T-helper 17 cell (primary cell): ENCODE measurements around the gene DYNLRB1. TPM values are rescaled to one million over a fixed set of nuclear protein-coding genes. Genes with fewer than 3 reads are reported as not detected.

Experiments used
- ATAC-seq: fragments of 150-1000 bp; cut with Tn5 transposase; 2 replicates; pipeline ENCODE4 v1.10.0; 2021; ENCODE audit warnings: mild to moderate bottlenecking, moderate library complexity
- DNase-seq, 3 donors: peaks; one replicate each; pipeline versions ENCODE4 v3.0.0 to v3.0.0-alpha.2; 2020 to 2021
- H3K9me3 ChIP-seq: one replicate; pipeline ENCODE4 v1.7.0; 2013; ENCODE audit warnings: low read length, mild to moderate bottlenecking; ENCODE audit not compliant: control insufficient read depth, poor library complexity, severe bottlenecking
- H3K27ac Mint-ChIP-seq: one replicate; pipeline ENCODE4 v1.8.0; 2022; ENCODE audit warnings: mild to moderate bottlenecking, moderate library complexity, mixed read lengths
- H3K27me3 Mint-ChIP-seq: one replicate; pipeline ENCODE4 v1.8.0; 2022; ENCODE audit warnings: mixed read lengths
- H3K36me3 Mint-ChIP-seq: one replicate; pipeline ENCODE4 v1.8.0; 2022; ENCODE audit warnings: low read depth, mixed read lengths
- H3K4me1 Mint-ChIP-seq: one replicate; pipeline ENCODE4 v1.8.0; 2022; ENCODE audit warnings: mild to moderate bottlenecking, mixed read lengths
- H3K4me3 Mint-ChIP-seq: one replicate; pipeline ENCODE4 v1.8.0; 2022; ENCODE audit warnings: mild to moderate bottlenecking, moderate library complexity, mixed read lengths
- total RNA-seq, 4 donors: library from RNA in 2 of 4; stranded (reverse) in 2 of 4; gene quantifications; one replicate each; pipeline ENCODE4 v1.2.3 and lab custom pipeline; 2022 to 2026

The DYNLRB1 gene
- total RNA-seq, 2 donors from 2014 or later, result 52.8 to 62.0 TPM

DNA sequence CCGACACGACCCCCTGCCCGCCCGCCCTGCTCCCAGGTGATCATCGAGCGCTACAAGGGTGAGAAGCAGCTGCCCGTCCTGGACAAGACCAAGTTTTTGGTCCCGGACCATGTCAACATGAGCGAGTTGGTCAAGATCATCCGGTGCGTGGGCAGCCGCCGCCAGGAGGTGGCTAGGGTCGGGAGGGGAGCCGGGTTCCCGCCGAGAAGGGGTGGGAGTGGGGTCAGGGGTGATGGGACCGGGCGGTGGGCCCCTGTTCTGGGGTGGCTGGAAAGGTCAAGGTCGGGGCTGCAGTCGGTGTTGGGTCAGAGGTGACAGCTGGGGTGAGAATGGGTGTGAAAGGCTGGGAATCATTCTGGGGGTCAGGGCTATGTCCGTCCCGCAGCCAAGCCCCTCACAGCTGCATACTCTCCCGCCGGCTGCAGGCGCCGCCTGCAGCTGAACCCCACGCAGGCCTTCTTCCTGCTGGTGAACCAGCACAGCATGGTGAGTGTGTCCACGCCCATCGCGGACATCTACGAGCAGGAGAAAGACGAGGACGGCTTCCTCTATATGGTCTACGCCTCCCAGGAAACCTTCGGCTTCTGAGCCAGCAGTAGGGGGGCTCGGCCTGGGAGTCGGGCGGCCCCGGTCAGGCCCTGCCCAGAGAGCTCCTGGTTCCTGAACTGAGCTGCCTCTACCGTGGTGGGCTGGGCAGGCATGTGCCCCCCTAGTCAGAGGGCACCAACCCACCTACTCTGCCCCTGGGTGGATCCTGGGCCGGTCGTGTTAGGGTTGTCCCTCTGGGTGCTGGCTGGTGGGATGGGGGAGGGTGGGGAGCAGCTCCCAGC lies 43.3 kb downstream of the DYNLRB1 start:
- ATAC-seq, result no peak
- Mint-ChIP-seq H3K27ac (peak overlapping the region; percentile 77), H3K36me3 (peaks cover under 1% of the 10 kb centered on the region), H3K4me3 (peak overlapping the region; percentile 74), H3K4me1 (peaks cover 23% of the 10 kb centered on the region), H3K27me3 (no peaks in the 10 kb centered on the region)
- H3K9me3 ChIP-seq, result no peaks in the 10 kb centered on the region
- peak in 1 of 3 donors; percentile 17 for DNase-seq

DNA sequence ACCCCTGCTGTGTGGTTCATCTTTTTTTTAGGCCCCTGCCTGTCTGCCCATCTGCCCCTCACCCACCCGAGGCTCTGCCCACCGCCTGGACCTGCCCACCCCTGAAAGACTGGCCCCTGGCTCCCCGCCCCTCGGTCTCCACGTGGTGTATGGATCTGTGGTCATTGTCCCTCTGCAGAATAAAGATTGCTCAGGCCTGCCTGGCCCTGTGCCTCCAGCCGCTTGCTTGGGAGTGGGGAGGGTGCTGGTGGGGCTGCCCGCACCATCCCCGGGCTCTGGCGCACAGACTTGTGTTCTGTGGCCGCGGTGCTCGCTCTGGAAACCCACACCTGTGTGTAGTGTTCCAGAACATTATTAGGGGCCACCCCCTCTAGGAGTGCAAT lies 43.9 kb downstream of the DYNLRB1 start:
- Mint-ChIP-seq H3K27me3 (no peaks in the 10 kb centered on the region), H3K4me1 (peaks cover 24% of the 10 kb centered on the region), H3K27ac (peak overlapping the region; percentile 77), H3K4me3 (peak overlapping the region; percentile 80), H3K36me3 (peaks cover 2% of the 10 kb centered on the region)
- no peaks in the 10 kb centered on the region for H3K9me3 ChIP-seq
- ATAC-seq (no peak), DNase-seq (no peak)

DNA sequence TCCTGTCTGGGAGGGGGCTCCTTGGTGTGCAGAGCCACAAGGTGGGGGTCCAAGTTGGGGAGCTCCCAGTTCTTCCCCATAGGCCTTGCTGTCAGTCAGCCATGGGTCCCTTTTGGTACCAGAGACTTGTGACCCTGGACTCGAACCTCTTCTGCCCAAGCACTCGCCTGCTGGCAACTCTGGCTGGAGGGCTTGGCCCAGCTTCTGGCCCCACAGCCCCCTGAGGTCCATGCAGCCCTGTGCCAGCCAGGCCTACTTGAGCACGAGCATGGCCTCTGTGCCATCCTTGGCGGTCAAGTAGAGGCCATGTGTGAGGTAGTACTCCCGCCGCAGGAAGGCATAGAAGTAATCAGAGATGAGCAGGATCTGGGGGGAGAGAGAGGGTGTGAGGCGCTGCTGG lies 44.4 kb downstream of the DYNLRB1 start:
- H3K4me3 Mint-ChIP-seq, result no peak overlapping the region
- peak overlapping the region; percentile 96 for H3K27ac Mint-ChIP-seq
- no peaks in the 10 kb centered on the region for H3K27me3 Mint-ChIP-seq
- no peak for ATAC-seq
- H3K4me1 Mint-ChIP-seq, result peaks cover 26% of the 10 kb centered on the region
- H3K9me3 ChIP-seq, result no peaks in the 10 kb centered on the region
- DNase-seq, result no peak
- peaks cover 3% of the 10 kb centered on the region for H3K36me3 Mint-ChIP-seq

DNA sequence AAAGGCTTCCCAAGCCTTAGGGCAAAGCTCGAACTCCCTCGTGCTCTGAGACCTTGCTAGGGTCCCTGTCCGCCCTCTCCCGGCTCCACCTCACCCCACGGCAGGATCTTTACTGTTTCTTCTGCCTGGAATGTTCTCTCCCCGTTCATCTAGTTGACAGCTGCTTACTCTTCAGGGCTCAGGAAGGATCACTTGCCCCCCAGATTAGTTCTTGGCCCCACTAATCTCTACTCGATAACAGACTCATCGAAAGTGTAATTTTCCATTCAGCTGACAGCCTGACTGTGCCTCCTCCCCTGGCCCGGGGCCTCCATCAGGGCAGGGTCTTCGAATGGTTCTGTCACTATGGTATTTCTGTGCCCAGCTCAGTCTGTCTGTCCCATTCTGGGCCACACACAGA lies 45.4 kb downstream of the DYNLRB1 start:
- Mint-ChIP-seq H3K4me3 (peak overlapping the region; percentile 75), H3K27ac (peak overlapping the region; percentile 96), H3K27me3 (no peaks in the 10 kb centered on the region), H3K36me3 (peaks cover 6% of the 10 kb centered on the region), H3K4me1 (peaks cover 30% of the 10 kb centered on the region)
- DNase-seq (no peak), ATAC-seq (no peak)
- no peaks in the 10 kb centered on the region for H3K9me3 ChIP-seq

DNA sequence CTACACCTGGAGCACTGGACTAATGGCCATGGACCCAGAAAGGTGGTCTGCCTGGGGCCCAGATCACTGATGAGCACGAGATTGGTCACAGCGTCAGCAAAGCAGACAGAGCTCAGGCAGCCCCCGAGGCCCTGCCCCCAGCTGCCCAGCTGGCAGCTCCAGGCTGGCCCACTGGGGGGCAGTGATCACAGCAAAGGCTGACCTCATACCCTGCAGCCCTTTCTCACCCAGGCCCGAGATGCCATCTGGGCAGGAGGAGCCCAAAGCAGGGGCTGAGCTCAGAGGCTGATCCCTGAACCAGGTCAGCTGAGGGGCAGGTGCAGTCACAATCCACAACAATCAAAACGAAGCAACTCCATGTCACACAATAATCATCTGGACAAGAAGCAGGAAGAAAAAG lies 46.4 kb downstream of the DYNLRB1 start:
- peaks cover 24% of the 10 kb centered on the region for H3K4me1 Mint-ChIP-seq
- ATAC-seq (no peak), DNase-seq (no peak)
- H3K27ac Mint-ChIP-seq, result peak overlapping the region; percentile 96
- H3K4me3 Mint-ChIP-seq, result no peak overlapping the region
- no peaks in the 10 kb centered on the region for H3K27me3 Mint-ChIP-seq
- no peaks in the 10 kb centered on the region for H3K9me3 ChIP-seq
- peaks cover 6% of the 10 kb centered on the region for H3K36me3 Mint-ChIP-seq

DNA sequence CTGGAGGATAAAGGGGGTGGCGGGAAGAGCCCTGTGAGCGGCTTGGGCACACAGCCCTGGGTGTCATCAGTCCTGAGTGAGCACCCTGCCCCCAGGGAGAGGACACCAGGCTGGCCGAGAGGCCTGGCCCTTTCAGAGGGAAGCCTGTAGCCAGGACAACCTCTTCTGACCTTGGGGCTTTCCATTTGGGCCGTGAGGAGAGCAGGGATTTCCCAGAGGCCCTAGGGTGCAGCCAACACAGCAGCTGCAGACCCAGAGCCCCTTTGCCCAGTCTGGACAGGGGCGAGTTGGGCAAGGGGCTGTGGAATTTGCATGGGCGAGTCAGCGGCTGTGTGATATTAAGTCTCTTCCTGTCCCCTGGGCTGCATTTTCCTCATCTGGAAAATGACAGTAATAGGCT lies 48.6 kb downstream of the DYNLRB1 start:
- H3K4me1 Mint-ChIP-seq, result peaks cover 15% of the 10 kb centered on the region
- H3K27me3 Mint-ChIP-seq, result no peaks in the 10 kb centered on the region
- no peak for ATAC-seq
- H3K9me3 ChIP-seq, result no peaks in the 10 kb centered on the region
- H3K36me3 Mint-ChIP-seq, result peaks cover 6% of the 10 kb centered on the region
- no peak overlapping the region for H3K4me3 Mint-ChIP-seq
- H3K27ac Mint-ChIP-seq, result no peak overlapping the region
- no peak for DNase-seq

DNA sequence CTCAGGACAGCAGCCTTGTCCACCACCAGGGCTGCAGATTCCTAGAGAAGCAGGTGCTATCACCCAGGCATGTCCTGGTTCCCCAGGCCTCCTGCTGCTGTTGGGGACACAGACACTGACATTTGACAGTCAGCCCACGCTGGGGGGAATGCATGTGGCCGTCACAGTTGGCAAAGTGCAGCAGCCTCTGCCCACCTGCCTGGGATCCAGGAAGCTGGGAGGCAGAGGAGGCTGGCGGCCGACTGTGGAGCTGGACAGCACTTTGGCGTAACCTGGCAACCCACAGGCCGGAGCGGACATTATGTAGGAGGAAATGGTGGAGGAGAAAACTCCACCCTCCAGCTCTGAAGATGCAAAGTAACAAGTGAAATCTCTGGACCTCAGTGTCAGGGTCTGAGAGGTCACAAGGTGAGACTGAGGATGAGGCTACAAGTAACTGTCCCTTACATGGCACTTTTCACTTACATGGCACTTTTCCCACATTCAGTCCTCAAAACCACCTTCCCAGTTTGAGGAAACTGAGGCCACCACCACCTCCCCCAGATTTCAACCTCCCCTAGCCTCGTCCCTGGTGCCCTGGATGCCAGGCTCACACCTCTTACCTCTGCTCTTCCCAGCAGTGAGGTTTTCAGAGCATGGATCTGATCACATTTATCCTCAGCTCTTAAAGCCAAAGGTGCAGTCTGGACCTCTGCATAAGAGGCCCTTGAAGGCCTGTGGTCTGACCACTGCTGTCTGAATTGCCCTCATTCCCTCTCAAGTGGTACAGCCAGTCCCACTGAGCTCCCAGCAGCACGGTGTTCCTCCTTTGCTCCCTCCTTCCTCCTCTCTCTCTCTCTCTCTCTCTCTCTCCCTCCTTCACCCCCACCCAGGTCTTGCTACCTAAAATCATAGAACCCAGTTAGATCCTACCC lies 51.0 kb downstream of the DYNLRB1 start:
- DNase-seq (no peak), ATAC-seq (no peak)
- no peaks in the 10 kb centered on the region for H3K9me3 ChIP-seq
- Mint-ChIP-seq H3K27me3 (no peaks in the 10 kb centered on the region), H3K4me3 (no peak overlapping the region), H3K27ac (peak overlapping the region; percentile 14), H3K36me3 (peaks cover 6% of the 10 kb centered on the region), H3K4me1 (peaks cover 13% of the 10 kb centered on the region)

DNA sequence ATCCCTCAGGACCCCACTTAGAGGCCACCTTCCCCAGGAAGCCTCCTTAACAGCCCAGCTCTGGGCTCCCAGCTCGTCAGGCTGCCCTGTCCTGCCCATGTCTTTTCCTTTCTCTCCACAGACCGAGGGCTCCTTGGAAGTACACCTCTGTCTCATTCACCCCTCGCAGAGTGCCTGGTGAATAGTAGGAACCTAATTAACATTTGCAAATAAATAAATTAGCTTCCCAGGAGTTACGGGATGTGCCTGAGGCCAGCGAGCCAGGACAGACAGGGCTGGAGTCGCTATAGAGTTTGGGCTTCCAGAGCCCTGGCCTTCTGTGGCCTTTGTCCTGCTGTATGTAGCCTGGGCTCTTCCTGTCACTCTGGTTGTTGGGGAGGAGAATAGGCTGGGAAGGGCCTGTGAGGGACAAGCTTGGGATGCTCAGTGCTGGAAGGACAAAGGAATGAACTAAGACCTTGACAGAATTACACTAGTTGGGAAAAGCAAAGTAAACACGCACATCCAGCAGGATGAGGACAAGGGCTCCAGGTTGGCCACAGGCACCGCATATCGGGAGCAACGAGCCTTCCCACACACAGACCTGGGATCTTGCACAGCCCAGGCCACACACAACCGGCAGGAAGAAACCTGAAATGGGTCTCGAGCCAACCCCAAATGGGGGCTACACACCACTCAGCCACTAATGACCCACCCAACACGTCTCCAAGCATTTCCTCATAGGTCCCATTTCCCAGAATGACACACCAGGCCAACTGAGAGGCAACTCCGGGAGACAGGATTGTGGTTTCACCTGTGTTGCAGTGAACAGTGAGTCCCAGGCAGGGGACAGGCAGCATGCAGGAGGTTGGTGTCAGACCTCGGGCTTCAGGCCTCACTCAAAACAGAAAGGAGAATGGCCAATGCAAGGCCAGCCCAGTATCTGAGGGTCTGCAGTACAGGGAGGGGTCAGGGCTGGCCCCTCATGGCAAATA lies 52.0 kb downstream of the DYNLRB1 start:
- no peak for ATAC-seq
- peak overlapping the region; percentile 14 for H3K27ac Mint-ChIP-seq

DNA sequence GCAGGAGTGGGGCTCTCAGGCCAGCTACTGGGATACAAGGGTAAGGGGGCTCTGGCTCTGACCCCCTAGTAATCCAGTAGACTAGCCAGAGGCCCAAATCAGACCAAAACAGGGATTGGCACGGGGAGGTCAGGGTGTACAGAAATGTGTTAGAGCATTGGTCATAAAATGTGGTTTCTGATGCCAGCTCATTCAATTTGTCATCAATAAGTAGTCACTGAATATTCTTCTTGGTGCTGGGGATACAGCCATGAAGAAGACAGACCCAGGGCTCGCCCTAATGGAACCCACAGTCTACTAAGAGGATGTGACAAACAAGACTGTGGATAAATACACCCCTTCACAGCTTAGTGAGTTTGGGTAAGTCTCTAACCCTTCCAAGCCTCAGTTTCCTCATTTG lies 53.4 kb downstream of the DYNLRB1 start:
- H3K27ac Mint-ChIP-seq, result no peak overlapping the region

More for the DNA sequence above, 52.0 kb downstream of the DYNLRB1 start:
- H3K9me3 ChIP-seq, result no peaks in the 10 kb centered on the region
- no peaks in the 10 kb centered on the region for H3K27me3 Mint-ChIP-seq
- no peak overlapping the region for H3K4me3 Mint-ChIP-seq
- H3K4me1 Mint-ChIP-seq, result peaks cover 13% of the 10 kb centered on the region
- peaks cover 6% of the 10 kb centered on the region for H3K36me3 Mint-ChIP-seq
- DNase-seq, result no peak

DNA sequence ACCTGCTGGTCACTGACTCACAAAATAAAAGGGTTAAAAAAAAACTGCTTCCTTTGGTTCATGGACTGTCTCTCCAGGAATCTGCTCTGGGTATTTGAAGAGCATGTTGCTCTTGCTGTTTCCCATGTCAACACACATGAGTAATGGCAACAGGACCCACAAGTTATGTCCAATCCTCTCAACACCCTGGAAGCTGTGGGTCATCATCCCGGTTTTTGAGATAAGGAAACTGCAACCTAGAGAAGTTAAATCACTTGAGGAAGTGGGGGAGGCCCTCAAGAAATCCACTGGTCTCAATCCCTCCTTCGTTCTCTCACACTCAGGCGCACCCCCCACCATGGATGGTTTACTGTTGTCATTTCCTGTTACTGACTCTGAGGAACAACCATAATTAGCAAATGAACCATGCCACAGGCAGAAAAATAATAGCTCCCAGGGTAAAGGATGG lies 54.7 kb downstream of the DYNLRB1 start:
- ATAC-seq (no peak), DNase-seq (no peak)
- Mint-ChIP-seq H3K27me3 (no peaks in the 10 kb centered on the region), H3K4me1 (peaks cover 11% of the 10 kb centered on the region), H3K36me3 (peaks cover 5% of the 10 kb centered on the region), H3K4me3 (no peak overlapping the region), H3K27ac (peak overlapping the region; percentile 78)
- H3K9me3 ChIP-seq, result no peaks in the 10 kb centered on the region

More for the DNA sequence above, 53.4 kb downstream of the DYNLRB1 start:
- Mint-ChIP-seq H3K4me1 (peaks cover 12% of the 10 kb centered on the region), H3K4me3 (no peak overlapping the region), H3K27me3 (no peaks in the 10 kb centered on the region), H3K36me3 (peaks cover 7% of the 10 kb centered on the region)
- no peak for ATAC-seq
- DNase-seq, result no peak
- H3K9me3 ChIP-seq, result no peaks in the 10 kb centered on the region

DNA sequence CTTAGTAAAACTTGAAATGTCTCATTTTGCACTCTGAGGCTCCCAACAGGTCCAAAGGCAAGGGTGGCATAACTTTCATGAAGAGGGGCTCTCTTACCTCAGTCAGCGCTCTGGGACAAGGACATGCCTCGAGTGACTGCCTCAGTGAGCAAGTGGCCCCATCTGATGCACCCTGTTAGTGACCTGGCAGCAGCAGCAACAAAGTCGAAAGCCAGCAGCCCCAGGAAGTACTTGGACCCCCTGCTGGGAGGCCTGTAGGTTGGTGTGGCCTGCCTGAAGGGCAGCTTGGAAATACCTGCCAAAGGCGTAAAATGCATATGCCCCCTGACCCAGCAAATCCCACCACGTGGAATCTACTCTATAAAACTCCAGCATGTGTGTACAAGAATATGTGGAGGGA lies 55.5 kb downstream of the DYNLRB1 start:
- Mint-ChIP-seq H3K36me3 (peaks cover 4% of the 10 kb centered on the region), H3K4me1 (peaks cover 9% of the 10 kb centered on the region), H3K4me3 (no peak overlapping the region), H3K27ac (peak overlapping the region; percentile 78), H3K27me3 (no peaks in the 10 kb centered on the region)
- DNase-seq, result no peak
- no peaks in the 10 kb centered on the region for H3K9me3 ChIP-seq
- no peak for ATAC-seq

DNA sequence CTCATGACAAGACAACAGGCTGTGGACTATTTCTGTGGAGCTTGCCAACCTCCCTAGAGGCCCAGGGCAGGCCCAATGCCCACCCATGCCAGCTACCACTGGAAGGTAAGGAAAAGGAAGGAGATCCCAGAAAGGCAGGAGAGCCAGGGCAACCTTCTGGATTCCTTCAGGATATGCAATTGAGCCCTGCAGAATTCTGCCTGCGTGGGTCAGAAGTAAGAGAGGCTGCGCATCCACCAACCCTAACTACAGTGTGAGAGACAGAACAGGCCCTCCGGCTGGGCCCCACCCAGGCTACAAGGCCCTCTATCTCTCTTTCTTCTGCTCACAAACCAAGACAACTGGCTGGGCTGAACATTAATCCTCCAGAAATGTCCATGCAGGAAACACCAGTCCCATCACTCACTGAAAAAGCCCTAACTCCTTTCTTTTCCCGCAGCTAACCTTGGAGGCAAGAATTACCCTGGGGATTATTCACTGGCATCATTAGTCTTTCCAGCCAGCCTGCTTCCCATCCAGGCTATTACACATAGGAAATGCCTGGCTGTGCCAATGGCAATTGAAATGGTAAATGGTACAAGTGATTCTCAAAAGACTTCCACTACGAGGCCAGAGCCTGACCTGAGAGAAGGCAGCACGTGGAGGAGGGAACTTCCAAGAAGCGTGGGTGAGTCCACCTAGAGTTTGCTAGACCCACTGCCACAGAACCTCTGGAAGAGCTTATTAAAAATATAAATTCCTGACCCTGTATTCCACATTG lies 57.5 kb downstream of the DYNLRB1 start:
- DNase-seq (no peak), ATAC-seq (no peak)
- Mint-ChIP-seq H3K27me3 (no peaks in the 10 kb centered on the region), H3K27ac (peak overlapping the region; percentile 41), H3K4me3 (no peak overlapping the region), H3K4me1 (peaks cover 9% of the 10 kb centered on the region), H3K36me3 (peaks cover 4% of the 10 kb centered on the region)
- H3K9me3 ChIP-seq, result no peaks in the 10 kb centered on the region
